Transverse colon (tissue), 4 donors: ENCODE measurements around the gene PLCG2.

ENCODE experiments used
- POLR2A ChIP-seq: fragments of 450-650 bp; IDR thresholded peaks from one replicate; pipeline ENCODE4 v1.6.1; 2016; ENCODE audit warnings: antibody characterized with exemption, mild to moderate bottlenecking, moderate library complexity
- POLR2AphosphoS5 ChIP-seq, 3 donors: sonication (generic); formaldehyde crosslinking; IDR thresholded peaks; one replicate each; pipeline ENCODE4 v1.6.1; 2016; ENCODE audit warnings: antibody characterized with exemption in 3 of 3
- TF ChIP-seq, protein P1 (sequence below), 5 experiments: fragments of 200-600 bp in 3 of 5; fragments of 450-650 bp in 2 of 5; sonication (generic) in 3 of 5; IDR thresholded peaks; 1 replicate in 2 of 5; 2 replicates in 3 of 5; pipeline ENCODE4 v1.5.1; 2016 to 2017; ENCODE audit warnings: antibody characterized with exemption in 5 of 5, inconsistent platforms in 3 of 5, mild to moderate bottlenecking in 2 of 5, moderate library complexity in 1 of 5

DNA sequence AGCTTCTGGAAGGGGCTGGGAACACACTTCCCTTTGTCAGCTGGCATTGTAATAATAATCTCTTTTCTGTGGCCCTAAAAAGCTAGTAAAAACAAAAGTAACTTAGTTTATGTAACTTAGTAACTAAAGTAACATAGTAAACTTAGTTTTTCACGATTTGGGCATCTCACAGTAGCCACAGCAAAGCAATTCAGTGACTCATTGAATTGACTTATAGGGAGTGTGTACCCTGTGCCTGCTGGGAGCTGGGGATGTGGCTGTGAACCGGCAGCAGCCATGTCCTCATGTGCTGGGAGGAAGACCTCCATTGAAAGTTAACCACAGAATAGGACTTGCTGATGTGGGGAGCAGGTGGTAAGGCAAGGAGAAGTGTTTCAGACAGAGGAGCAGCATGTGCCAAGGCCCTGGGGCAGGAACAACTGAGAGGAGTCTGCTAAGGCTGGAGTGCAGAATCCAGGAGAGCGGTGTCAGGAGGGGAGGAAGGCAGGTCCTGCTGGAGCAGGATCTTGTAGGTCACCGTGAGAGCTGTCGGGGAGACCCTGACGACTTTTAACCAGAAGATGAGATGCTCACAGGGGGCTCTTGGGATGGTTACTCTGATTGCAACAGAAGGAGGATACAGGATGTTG, 112.8 kb downstream of the PLCG2 start:
- TF ChIP-seq POLR2A (no peak), POLR2AphosphoS5 (IDR thresholded peaks at IDR 0.05) (no peak)
- TF ChIP-seq, protein P1, sequence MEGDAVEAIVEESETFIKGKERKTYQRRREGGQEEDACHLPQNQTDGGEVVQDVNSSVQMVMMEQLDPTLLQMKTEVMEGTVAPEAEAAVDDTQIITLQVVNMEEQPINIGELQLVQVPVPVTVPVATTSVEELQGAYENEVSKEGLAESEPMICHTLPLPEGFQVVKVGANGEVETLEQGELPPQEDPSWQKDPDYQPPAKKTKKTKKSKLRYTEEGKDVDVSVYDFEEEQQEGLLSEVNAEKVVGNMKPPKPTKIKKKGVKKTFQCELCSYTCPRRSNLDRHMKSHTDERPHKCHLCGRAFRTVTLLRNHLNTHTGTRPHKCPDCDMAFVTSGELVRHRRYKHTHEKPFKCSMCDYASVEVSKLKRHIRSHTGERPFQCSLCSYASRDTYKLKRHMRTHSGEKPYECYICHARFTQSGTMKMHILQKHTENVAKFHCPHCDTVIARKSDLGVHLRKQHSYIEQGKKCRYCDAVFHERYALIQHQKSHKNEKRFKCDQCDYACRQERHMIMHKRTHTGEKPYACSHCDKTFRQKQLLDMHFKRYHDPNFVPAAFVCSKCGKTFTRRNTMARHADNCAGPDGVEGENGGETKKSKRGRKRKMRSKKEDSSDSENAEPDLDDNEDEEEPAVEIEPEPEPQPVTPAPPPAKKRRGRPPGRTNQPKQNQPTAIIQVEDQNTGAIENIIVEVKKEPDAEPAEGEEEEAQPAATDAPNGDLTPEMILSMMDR (IDR thresholded peaks at IDR 0.05) = no peak
